ENCODE measurements around the gene ARMH4. TPM values are rescaled to one million over a fixed set of nuclear protein-coding genes. Genes with fewer than 3 reads are reported as not detected.

ARMH4 gene
- total and polyA plus RNA-seq, 10 of the 15 experiments (the other 5 are each of a cell fraction or from before 2014, with no cell fraction given), result 0.50 to 0.97 (median 0.60) TPM; not detected in 7

GRCh38 chr14:58146399-58146798 is 5.6 kb downstream of the ARMH4 start:
- no peak for FAIRE-seq
- Histone ChIP-seq H2AFZ (ENCODE audit: control insufficient read depth, low read depth, low read length) (no peak overlapping the region), H3K9me3 (replicated peaks; ENCODE audit: control insufficient read depth, insufficient read depth, low read length) (no peaks in the 10 kb centered on the region), H3K27ac (ENCODE audit: control insufficient read depth, insufficient read depth) (no peak overlapping the region), H3K9ac (ENCODE audit: control insufficient read depth, insufficient read depth, low read length) (no peak overlapping the region), H3K36me3 (ENCODE audit: control insufficient read depth in 2 of 2, insufficient read depth in 2 of 2, low read length in 1 of 2) (no peaks in the 10 kb centered on the region), H3K4me2 (ENCODE audit: control insufficient read depth, insufficient read depth) (no peak overlapping the region), H3K4me1 (ENCODE audit: control insufficient read depth, insufficient read depth, low read length) (no peaks in the 10 kb centered on the region), H3K79me2 (ENCODE audit: control insufficient read depth, insufficient read depth, low read length) (no peaks in the 10 kb centered on the region), H3K4me3 (no peak overlapping the region), H4K20me1 (ENCODE audit: control insufficient read depth, insufficient read depth) (no peaks in the 10 kb centered on the region), H3K27me3 (replicated peaks in 1 of 2; ENCODE audit: control insufficient read depth in 2 of 2, insufficient read depth in 2 of 2, low read length in 1 of 2) (peaks cover 4 to 8% of the 10 kb centered on the region in 2 experiments; a peak in 1 of 4 replicates)
- RAD21 ChIA-PET (ENCODE audit: unreplicated experiment), result no interaction called here
- POLR2A ChIA-PET, result no interaction called here
- TF ChIP-seq EZH2 (IDR thresholded peaks at IDR 0.05; ENCODE audit: borderline replicate concordance, control insufficient read depth, low read depth, low read length), result no peak
- TF ChIP-seq, protein P1, sequence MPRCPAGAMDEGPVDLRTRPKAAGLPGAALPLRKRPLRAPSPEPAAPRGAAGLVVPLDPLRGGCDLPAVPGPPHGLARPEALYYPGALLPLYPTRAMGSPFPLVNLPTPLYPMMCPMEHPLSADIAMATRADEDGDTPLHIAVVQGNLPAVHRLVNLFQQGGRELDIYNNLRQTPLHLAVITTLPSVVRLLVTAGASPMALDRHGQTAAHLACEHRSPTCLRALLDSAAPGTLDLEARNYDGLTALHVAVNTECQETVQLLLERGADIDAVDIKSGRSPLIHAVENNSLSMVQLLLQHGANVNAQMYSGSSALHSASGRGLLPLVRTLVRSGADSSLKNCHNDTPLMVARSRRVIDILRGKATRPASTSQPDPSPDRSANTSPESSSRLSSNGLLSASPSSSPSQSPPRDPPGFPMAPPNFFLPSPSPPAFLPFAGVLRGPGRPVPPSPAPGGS (IDR thresholded peaks at IDR 0.05; ENCODE audit: borderline replicate concordance, insufficient read depth, low read depth, low read length, poor library complexity, severe bottlenecking), result no peak
- CTCF ChIA-PET, result interaction anchor here (0.8 kb wide), 1 partner anchor 19 kb away, joined by 3 read pairs; no protein-coding TSS in a partner anchor
- in situ Hi-C loops (cut with MboI), result no loop called here
- WGBS (ENCODE audit: insufficient coverage, insufficient replicate concordance, low lambda C conversion rate, missing lambda C conversion rate), result 0% methylated on average over 1 of the region's 1 CpG
- no TSS peak for BruUV-seq (replicated peaks)
- ATAC-seq, result no peak
- intact Hi-C loops (cut with micrococcal nuclease; ENCODE audit: unreplicated experiment), result no loop called here
- SMC1A ChIA-PET (ENCODE audit: uncharacterized antibody, unreplicated experiment), result no interaction called here
- DNase-seq (ENCODE audit: low read depth, low spot score), result no peak

GRCh38 chr14:58145936-58146335 is 6.1 kb downstream of the ARMH4 start:
- H3K4me3 ChIP-seq, result no peak overlapping the region
- TF ChIP-seq SPI1 (IDR thresholded peaks at IDR 0.05; ENCODE audit: borderline replicate concordance, insufficient read depth, low read depth, low read length) (no peak), NRF1 (conservative IDR thresholded peaks at IDR 0.05; ENCODE audit: low read depth, low read length) (no peak), HSF1 (IDR thresholded peaks at IDR 0.05; ENCODE audit: low read depth, low read length) (no peak), NFXL1 (IDR thresholded peaks at IDR 0.05; ENCODE audit: borderline replicate concordance) (no peak), NR2F1 (conservative IDR thresholded peaks at IDR 0.05) (no peak), EGR1 (IDR thresholded peaks at IDR 0.05; ENCODE audit: borderline replicate concordance in 1 of 2, low read depth in 2 of 2, low read length in 2 of 2) (no peak)
- TF ChIP-seq, protein P2, sequence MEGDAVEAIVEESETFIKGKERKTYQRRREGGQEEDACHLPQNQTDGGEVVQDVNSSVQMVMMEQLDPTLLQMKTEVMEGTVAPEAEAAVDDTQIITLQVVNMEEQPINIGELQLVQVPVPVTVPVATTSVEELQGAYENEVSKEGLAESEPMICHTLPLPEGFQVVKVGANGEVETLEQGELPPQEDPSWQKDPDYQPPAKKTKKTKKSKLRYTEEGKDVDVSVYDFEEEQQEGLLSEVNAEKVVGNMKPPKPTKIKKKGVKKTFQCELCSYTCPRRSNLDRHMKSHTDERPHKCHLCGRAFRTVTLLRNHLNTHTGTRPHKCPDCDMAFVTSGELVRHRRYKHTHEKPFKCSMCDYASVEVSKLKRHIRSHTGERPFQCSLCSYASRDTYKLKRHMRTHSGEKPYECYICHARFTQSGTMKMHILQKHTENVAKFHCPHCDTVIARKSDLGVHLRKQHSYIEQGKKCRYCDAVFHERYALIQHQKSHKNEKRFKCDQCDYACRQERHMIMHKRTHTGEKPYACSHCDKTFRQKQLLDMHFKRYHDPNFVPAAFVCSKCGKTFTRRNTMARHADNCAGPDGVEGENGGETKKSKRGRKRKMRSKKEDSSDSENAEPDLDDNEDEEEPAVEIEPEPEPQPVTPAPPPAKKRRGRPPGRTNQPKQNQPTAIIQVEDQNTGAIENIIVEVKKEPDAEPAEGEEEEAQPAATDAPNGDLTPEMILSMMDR (IDR thresholded peaks at IDR 0.05 in 2 of 3, conservative IDR thresholded peaks at IDR 0.05 in 1 of 3; ENCODE audit: control insufficient read depth in 2 of 3, extremely low read depth in 1 of 3, insufficient read depth in 1 of 3, low read depth in 3 of 3, low read length in 3 of 3), result no peak
- H3K4me1 ChIP-seq (ENCODE audit: control insufficient read depth, insufficient read depth, low read length), result no peaks in the 10 kb centered on the region
- ChIA-PET POLR2A (no interaction called here), SMC1A (ENCODE audit: uncharacterized antibody, unreplicated experiment) (no interaction called here), RAD21 (ENCODE audit: unreplicated experiment) (no interaction called here), CTCF (no interaction called here)
- H3K9ac ChIP-seq (ENCODE audit: control insufficient read depth, insufficient read depth, low read length), result no peak overlapping the region
- DNase-seq (ENCODE audit: low read depth, low spot score), result no peak
- H3K36me3 ChIP-seq (ENCODE audit: control insufficient read depth in 2 of 2, insufficient read depth in 2 of 2, low read length in 1 of 2), result no peaks in the 10 kb centered on the region
- no peaks in the 10 kb centered on the region for H3K79me2 ChIP-seq (ENCODE audit: control insufficient read depth, insufficient read depth, low read length)
- in situ Hi-C loops (cut with MboI) (no loop called here), intact Hi-C loops (cut with micrococcal nuclease; ENCODE audit: unreplicated experiment) (no loop called here)
- FAIRE-seq, result no peak
- H3K9me3 ChIP-seq (replicated peaks; ENCODE audit: control insufficient read depth, insufficient read depth, low read length), result no peaks in the 10 kb centered on the region
- H2AFZ ChIP-seq (ENCODE audit: control insufficient read depth, low read depth, low read length), result no peak overlapping the region
- no peak for ATAC-seq
- 0% methylated on average over 1 of the region's 1 CpG for WGBS (ENCODE audit: insufficient coverage, insufficient replicate concordance, low lambda C conversion rate, missing lambda C conversion rate)
- no peak overlapping the region for H3K4me2 ChIP-seq (ENCODE audit: control insufficient read depth, insufficient read depth)
- H3K27me3 ChIP-seq (replicated peaks in 1 of 2; ENCODE audit: control insufficient read depth in 2 of 2, insufficient read depth in 2 of 2, low read length in 1 of 2), result peaks cover 2 to 3% of the 10 kb centered on the region in 2 experiments; a peak in 1 of 4 replicates
- H3K27ac ChIP-seq (ENCODE audit: control insufficient read depth, insufficient read depth), result no peak overlapping the region
- BruUV-seq (replicated peaks), result no TSS peak
- no peaks in the 10 kb centered on the region for H4K20me1 ChIP-seq (ENCODE audit: control insufficient read depth, insufficient read depth)
